ENCODE results near the gene CHD9.
"Not testable (repeated sequence)": the region's sequence is repeated elsewhere in the genome, so short reads cannot be mapped to it uniquely, and the experiment has no call there.

The CHD9 gene

GRCh38 chr16:53209877-53210276 is 155.1 kb downstream of the CHD9 start:
- no peak for DNase-seq

DNA sequence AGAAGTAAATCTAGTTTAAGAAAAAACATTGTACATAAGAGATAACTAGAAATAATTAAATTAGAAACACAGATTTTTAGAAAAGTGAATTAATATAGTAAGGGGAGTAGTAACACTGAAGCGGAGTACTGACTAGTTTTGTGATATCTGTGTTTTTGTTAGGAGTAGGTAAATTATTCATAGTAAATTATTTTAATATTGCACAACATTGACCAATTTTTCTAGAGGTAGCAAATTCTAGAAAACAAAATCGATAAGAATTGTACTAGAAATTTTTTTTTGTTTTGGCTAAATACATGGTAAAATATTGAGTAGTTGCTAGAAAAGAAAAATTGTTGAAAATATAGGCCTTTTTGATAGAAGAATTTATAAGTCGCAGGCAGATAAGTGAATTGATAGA is 156.5 kb downstream of the CHD9 start:
- no peak for DNase-seq

- DNase-seq, result no peak
Observed at GRCh38 chr16:53212893-53213223, 158.1 kb downstream of the CHD9 start.

GRCh38 chr16:53213542-53213941 is 158.8 kb downstream of the CHD9 start:
- no peak for DNase-seq

- DNase-seq, result no peak
Observed at GRCh38 chr16:53216798-53217197, 162.0 kb downstream of the CHD9 start.

GRCh38 chr16:53219371-53219770 is 164.6 kb downstream of the CHD9 start:
- DNase-seq, result no peak

- no peak for DNase-seq
Observed at GRCh38 chr16:53219795-53220454, 165.1 kb downstream of the CHD9 start.

DNA sequence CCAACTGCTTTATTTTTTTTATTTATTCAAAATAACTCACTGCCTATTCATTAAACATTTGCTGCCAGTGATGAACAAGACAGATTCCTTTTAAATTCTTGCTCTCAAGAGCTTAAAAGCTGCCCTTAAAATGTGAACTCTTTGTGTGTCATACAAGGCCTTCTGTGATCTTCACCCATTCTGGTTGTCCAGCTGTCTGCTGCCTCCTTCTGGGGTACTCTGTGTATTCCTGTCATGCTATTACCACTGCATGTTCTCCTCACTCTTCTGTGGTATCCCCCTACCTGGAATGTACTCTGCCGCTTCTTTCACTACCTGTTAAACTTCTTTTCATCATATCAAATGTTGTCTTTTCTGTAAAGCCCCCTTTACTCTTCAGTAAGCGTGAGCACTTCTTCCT is 165.8 kb downstream of the CHD9 start:
- DNase-seq, result no peak

DNA sequence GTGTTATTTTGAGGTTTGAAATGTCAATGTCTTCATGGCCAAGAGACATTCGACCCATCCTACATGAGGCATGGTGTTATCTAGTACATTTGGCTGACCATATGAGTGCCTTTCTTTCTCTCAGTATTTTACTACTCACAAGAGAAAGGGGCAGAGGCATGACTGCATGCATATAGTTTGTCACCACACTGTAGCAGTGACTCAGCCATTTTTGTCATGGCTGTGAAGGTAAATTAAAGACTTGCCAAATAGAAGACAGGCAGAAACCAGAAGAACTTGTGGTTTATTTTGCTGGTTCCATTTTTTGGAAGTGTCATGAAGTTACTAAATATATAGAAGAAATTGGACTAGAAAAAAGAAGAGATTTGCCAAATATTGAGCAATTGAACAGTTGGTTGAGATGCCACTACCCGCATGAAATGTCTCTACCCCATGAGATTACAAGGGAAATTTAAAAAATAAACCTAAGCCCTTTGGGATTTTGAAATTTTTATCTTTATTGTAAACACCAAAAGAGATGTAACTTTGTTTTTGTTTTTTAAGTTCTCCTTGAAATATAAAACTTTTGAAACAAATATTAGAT is 170.3 kb downstream of the CHD9 start:
- no peak for DNase-seq

GRCh38 chr16:53232826-53233529 is 178.2 kb downstream of the CHD9 start:
- DNase-seq, result no peak

DNA sequence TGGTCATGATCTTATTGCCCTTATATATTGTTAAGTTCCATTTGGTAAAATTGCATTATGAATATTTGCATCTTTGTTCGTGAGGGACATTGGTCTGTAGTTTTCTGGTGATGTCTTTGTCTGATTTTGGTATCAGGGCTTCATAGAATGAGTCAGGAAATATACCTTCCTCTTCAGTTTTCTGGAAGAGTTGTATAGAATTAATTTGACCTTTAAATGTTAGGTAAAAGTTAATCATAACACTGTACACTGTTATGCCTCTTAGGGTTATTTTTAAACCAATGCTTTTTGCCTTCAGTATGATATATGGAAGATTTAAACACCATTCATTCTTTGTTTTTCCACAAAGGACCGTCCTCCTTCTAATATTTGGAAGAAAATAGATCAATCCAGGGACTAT is 180.0 kb downstream of the CHD9 start:
- no peak for DNase-seq

DNA sequence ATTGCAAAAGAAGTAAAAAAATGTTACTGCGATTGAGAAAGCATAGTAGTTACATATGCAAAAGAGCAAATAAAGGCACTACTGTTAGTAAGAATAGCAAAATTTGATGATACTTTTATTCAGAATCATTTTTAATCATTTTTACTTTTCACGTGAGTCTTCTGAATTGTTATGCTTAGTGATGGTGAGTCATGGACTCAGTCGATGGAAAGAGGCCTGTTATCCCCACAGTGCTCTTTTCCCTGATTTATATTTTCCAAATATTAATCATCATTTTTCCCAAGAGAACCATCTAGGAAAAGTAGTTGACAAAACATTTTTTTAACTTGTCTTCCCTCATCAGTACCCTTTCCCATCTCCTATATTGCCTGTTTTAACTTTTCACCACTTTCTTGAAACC is 181.1 kb downstream of the CHD9 start:
- no peak for DNase-seq

GRCh38 chr16:53249331-53249730 is 194.5 kb downstream of the CHD9 start:
- DNase-seq, result no peak

GRCh38 chr16:53257001-53257400 is 202.2 kb downstream of the CHD9 start:
- DNase-seq, result no peak

GRCh38 chr16:53258809-53259208 is 204.0 kb downstream of the CHD9 start:
- DNase-seq, result no peak

DNA sequence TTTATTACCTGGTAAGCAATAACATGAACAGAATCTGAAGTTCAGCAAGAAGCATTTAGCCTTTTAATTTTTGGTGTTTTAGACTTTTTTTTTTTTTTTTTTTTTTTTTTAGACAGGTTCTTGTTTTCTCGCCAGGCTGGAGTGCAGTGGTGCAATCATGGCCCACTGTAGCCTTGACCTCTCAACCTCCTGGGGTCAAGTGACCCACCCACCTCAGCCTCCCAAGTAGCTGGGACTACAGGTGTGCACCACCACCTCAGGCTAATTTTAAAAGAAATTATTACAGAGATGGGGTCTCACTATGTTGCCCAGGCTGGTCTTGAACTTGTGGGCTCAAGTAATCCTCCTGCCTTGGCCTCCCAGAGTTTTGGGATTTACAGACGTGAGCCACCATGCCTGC is 206.5 kb downstream of the CHD9 start:
- no peak for DNase-seq

GRCh38 chr16:53262645-53263044 is 207.9 kb downstream of the CHD9 start:
- no peak for DNase-seq

DNA sequence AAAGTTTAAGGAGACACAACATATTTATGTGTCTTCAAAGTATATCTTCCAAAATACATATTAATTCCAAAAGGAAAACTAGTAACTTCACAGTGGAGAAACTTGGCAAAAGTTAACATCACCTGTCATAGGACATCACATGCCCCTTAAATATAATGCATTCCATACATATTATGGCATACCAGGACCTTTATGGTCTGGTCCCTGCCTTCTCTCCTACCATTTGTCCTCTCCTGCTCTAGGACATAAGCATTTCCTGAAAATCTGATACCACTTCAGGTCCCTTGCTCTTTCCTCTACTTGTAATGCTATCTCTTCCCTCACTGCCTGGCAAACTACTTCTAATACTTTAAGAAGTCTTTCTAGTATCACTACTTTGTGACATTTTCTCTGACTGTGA is 211.4 kb downstream of the CHD9 start:
- no peak for DNase-seq

- DNase-seq, result not testable (repeated sequence)
Observed at GRCh38 chr16:53278498-53278897, 223.7 kb downstream of the CHD9 start.

DNA sequence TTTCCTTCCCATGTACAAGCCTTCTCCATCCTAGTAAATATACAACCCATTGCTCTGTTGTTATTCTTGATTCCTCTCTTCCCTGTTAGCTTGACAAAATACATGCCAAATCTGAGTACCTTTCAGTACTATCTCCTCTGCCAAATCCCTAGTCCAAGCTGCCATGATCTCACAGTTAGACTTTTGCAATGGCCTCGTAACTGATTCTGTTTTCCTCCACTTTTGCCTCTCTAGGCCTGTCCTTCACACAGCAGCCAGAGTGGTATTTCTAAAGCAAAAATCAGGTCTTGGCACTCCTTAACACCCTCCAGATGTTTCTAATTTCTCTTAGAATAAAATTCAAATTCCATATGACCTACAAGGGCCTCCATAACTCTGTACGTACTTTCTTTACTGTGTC is 226.5 kb downstream of the CHD9 start:
- no peak for DNase-seq

- DNase-seq, result no peak
Observed at GRCh38 chr16:53281859-53282258, 227.1 kb downstream of the CHD9 start.

DNA sequence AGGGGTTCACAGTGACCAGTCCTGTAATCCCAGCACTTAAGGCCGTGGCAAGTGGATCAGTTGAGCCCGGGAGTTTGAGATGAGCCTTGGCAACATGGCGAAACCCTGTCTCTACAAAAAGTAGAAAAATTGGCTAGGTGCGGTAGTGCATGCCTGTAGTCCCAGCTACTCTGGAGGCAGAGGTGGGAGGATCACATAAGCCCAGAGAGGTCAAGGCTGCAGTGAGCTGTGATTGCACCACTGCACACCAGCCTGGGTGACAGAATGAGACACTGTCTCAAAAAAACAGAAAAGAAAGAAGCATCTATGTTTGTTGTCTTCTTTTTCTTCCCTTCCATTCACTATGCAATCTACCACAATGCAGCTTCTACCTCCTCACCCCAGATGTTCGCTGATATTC is 227.5 kb downstream of the CHD9 start:
- no peak for DNase-seq

- DNase-seq, result no peak
Observed at GRCh38 chr16:53282975-53283946, 228.5 kb downstream of the CHD9 start.
